ENCODE data around the gene INKA2. TPM values are rescaled to one million over a fixed set of nuclear protein-coding genes. Genes with fewer than 3 reads are reported as not detected.

Gene INKA2
- total RNA-seq, 1 experiment from 2014 or later: 0.54 TPM

- CTCF ChIA-PET: interaction anchor here (0.6 to 1.0 kb wide), 4 partner anchors 53 to 658 kb away, joined by 3 to 5 read pairs (median 4); no protein-coding TSS in a partner anchor
- peak; percentile 18 for DNase-seq (ENCODE audit: low read depth, low spot score)
- Histone ChIP-seq H3K27me3 (ENCODE audit: control insufficient read depth, insufficient read depth, low read length) (no peaks in the 10 kb centered on the region), H3K4me3 (ENCODE audit: low read depth in 2 of 2, low read length in 2 of 2) (no peak overlapping the region), H3K27ac (ENCODE audit: low read length) (no peak overlapping the region), H3K9me3 (ENCODE audit: control insufficient read depth, insufficient read depth, low read depth, low read length) (no peaks in the 10 kb centered on the region), H3K4me1 (ENCODE audit: control insufficient read depth, insufficient read depth, low read length) (no peaks in the 10 kb centered on the region), H3K36me3 (ENCODE audit: control insufficient read depth, insufficient read depth, low read length) (peaks cover 3% of the 10 kb centered on the region; the same call in 1 of the 2 replicates)
- in situ Hi-C loops (cut with HindIII; ENCODE audit: low pct_unique_long_range_greater_than_20kb, low sequenced_read_pairs): no loop called here
- BruUV-seq (replicated peaks): no TSS peak
- intact Hi-C loops (cut with micrococcal nuclease; ENCODE audit: unreplicated experiment): loop anchor here (2.0 kb wide), 1 partner anchor 55 kb away; no protein-coding TSS in a partner anchor
- POLR2A ChIA-PET: no interaction called here
- TF ChIP-seq, protein P1, sequence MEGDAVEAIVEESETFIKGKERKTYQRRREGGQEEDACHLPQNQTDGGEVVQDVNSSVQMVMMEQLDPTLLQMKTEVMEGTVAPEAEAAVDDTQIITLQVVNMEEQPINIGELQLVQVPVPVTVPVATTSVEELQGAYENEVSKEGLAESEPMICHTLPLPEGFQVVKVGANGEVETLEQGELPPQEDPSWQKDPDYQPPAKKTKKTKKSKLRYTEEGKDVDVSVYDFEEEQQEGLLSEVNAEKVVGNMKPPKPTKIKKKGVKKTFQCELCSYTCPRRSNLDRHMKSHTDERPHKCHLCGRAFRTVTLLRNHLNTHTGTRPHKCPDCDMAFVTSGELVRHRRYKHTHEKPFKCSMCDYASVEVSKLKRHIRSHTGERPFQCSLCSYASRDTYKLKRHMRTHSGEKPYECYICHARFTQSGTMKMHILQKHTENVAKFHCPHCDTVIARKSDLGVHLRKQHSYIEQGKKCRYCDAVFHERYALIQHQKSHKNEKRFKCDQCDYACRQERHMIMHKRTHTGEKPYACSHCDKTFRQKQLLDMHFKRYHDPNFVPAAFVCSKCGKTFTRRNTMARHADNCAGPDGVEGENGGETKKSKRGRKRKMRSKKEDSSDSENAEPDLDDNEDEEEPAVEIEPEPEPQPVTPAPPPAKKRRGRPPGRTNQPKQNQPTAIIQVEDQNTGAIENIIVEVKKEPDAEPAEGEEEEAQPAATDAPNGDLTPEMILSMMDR (IDR thresholded peaks at IDR 0.05): peak; percentile 68; the same call in 1 of the 2 replicates
- TF ChIP-seq SIN3A (IDR thresholded peaks at IDR 0.05; ENCODE audit: borderline replicate concordance, insufficient read depth, low read depth, low read length): no peak
- no peak for ATAC-seq
These were observed 30.4 kb upstream of the INKA2 start for GRCh38 chr1:111769517-111770146.

- TF ChIP-seq, protein P1 (IDR thresholded peaks at IDR 0.05): no peak
- TF ChIP-seq TCF7L2 (IDR thresholded peaks at IDR 0.05; ENCODE audit: low read depth, low read length): no peak
- TF ChIP-seq POLR2AphosphoS5 (IDR thresholded peaks at IDR 0.05; ENCODE audit: low read depth, low read length): no peak
- no peak for TF ChIP-seq SIN3A (IDR thresholded peaks at IDR 0.05; ENCODE audit: borderline replicate concordance, insufficient read depth, low read depth, low read length)
- no peak for TF ChIP-seq REST (IDR thresholded peaks at IDR 0.05; ENCODE audit: insufficient read depth in 1 of 2, low read depth in 2 of 2, low read length in 1 of 2)
- no peak overlapping the region for H3K27ac ChIP-seq (ENCODE audit: low read length)
- H3K27me3 ChIP-seq (ENCODE audit: control insufficient read depth, insufficient read depth, low read length): no peaks in the 10 kb centered on the region
- POLR2A ChIA-PET: interaction anchor here (0.6 kb wide), 2 partner anchors 315 to 772 kb away, joined by 3 to 4 read pairs; no protein-coding TSS in a partner anchor
- in situ Hi-C loops (cut with HindIII; ENCODE audit: low pct_unique_long_range_greater_than_20kb, low sequenced_read_pairs): no loop called here
- H3K36me3 ChIP-seq (ENCODE audit: control insufficient read depth, insufficient read depth, low read length): peaks cover 5% of the 10 kb centered on the region; the same call in 1 of the 2 replicates
- H3K9me3 ChIP-seq (ENCODE audit: control insufficient read depth, insufficient read depth, low read depth, low read length): no peaks in the 10 kb centered on the region
- intact Hi-C loops (cut with micrococcal nuclease; ENCODE audit: unreplicated experiment): loop anchor here (2.0 kb wide), 1 partner anchor 54 kb away; no protein-coding TSS in a partner anchor
- H3K4me3 ChIP-seq (ENCODE audit: low read depth in 2 of 2, low read length in 2 of 2): no peak overlapping the region
- CTCF ChIA-PET: no interaction called here
- H3K4me1 ChIP-seq (ENCODE audit: control insufficient read depth, insufficient read depth, low read length): no peaks in the 10 kb centered on the region
- no peak for ATAC-seq
- BruUV-seq (replicated peaks): no TSS peak
- no peak for DNase-seq (ENCODE audit: low read depth, low spot score)
These were observed 29.4 kb upstream of the INKA2 start for GRCh38 chr1:111768625-111769024.

Data from Panc1 (cell line).